Measurements from ENCODE around the gene LYRM7.

- TF ChIP-seq EZH2 (IDR thresholded peaks at IDR 0.05; ENCODE audit: insufficient read depth, poor library complexity, severe bottlenecking): no peak
- TF ChIP-seq EZH2phosphoT487 (IDR thresholded peaks at IDR 0.05; ENCODE audit: insufficient read depth, low read depth): no peak
Observed at GRCh38 chr5:131246504-131246903, 75.8 kb downstream of the LYRM7 start.

All from GM23248 (cell line).